ENCODE results near the gene ANKRD33.
"Not testable (repeated sequence)": the region's sequence is repeated elsewhere in the genome, so short reads cannot be mapped to it uniquely, and the experiment has no call there.

Gene ANKRD33

GRCh38 chr12:51883295-51883694 lies 4.6 kb upstream of the ANKRD33 start:
- no peak for DNase-seq (ENCODE audit: low read depth)

- no peak for DNase-seq (ENCODE audit: low read depth)
These were observed 3.8 kb upstream of the ANKRD33 start for GRCh38 chr12:51883998-51884675.

GRCh38 chr12:51884676-51885229 lies 3.1 kb upstream of the ANKRD33 start:
- DNase-seq (ENCODE audit: low read depth), result no peak

GRCh38 chr12:51885294-51886020 lies 2.4 kb upstream of the ANKRD33 start:
- DNase-seq (ENCODE audit: low read depth), result not testable (repeated sequence)

- DNase-seq (ENCODE audit: low read depth), result peak; percentile 98
These were observed 1.7 kb upstream of the ANKRD33 start for GRCh38 chr12:51886021-51886710.

GRCh38 chr12:51888316-51889215 lies 663 bp downstream of the ANKRD33 start:
- DNase-seq (ENCODE audit: low read depth), result no peak

- DNase-seq (ENCODE audit: low read depth), result no peak
These were observed 1.6 kb downstream of the ANKRD33 start for GRCh38 chr12:51889216-51890132.

- no peak for DNase-seq (ENCODE audit: low read depth)
These were observed 2.2 kb downstream of the ANKRD33 start for GRCh38 chr12:51890133-51890464.

- DNase-seq (ENCODE audit: low read depth), result no peak
These were observed 2.7 kb downstream of the ANKRD33 start for GRCh38 chr12:51890511-51891171.

- DNase-seq (ENCODE audit: low read depth), result no peak
These were observed 3.9 kb downstream of the ANKRD33 start for GRCh38 chr12:51891843-51892242.

GRCh38 chr12:51893786-51894185 lies 5.9 kb downstream of the ANKRD33 start:
- DNase-seq (ENCODE audit: low read depth), result no peak

- DNase-seq (ENCODE audit: low read depth), result no peak
These were observed 7.7 kb downstream of the ANKRD33 start for GRCh38 chr12:51895378-51896135.

GRCh38 chr12:51896236-51896635 lies 8.3 kb downstream of the ANKRD33 start:
- no peak for DNase-seq (ENCODE audit: low read depth)

GRCh38 chr12:51897181-51897580 lies 9.3 kb downstream of the ANKRD33 start:
- no peak for DNase-seq (ENCODE audit: low read depth)

- no peak for DNase-seq (ENCODE audit: low read depth)
These were observed 10.6 kb downstream of the ANKRD33 start for GRCh38 chr12:51898506-51898905.

GRCh38 chr12:51898937-51899336 lies 11.0 kb downstream of the ANKRD33 start:
- DNase-seq (ENCODE audit: low read depth), result no peak

GRCh38 chr12:51900323-51900889 lies 12.5 kb downstream of the ANKRD33 start:
- DNase-seq (ENCODE audit: low read depth), result no peak

GRCh38 chr12:51901121-51901817 lies 13.4 kb downstream of the ANKRD33 start:
- DNase-seq (ENCODE audit: low read depth), result no peak

All from stromal cell of bone marrow (primary cell).